GM23338 (cell line): Measurements from ENCODE around the gene TENT4A. TPM values are rescaled to one million over a fixed set of nuclear protein-coding genes. Genes with fewer than 3 reads are reported as not detected.

Source experiments
- ATAC-seq: fragments of 200-7000 bp; cut with Tn5 transposase; 3 replicates; pipeline ENCODE4 v1.9.1; 2020
- DNase-seq: peaks from one replicate; pipeline ENCODE4 v3.0.0-alpha.2; 2015; ENCODE audit warnings: low spot score
- H2AFZ ChIP-seq: fragments of 200-600 bp; sonication (generic); 2 replicates; pipeline ENCODE4 v1.8.0; 2016; ENCODE audit warnings: antibody characterized with exemption, mild to moderate bottlenecking, moderate library complexity
- H3F3A ChIP-seq: fragments of 200-600 bp; sonication (generic); replicated peaks from 2 replicates; pipeline ENCODE4 v1.8.0; 2017; ENCODE audit warnings: antibody characterized with exemption, mixed run types, low read depth
- H3K27ac ChIP-seq: fragments of 200-600 bp; sonication (generic); 2 replicates; pipeline ENCODE4 v1.6.1; 2016; ENCODE audit warnings: low read depth
- H3K27me3 ChIP-seq: fragments of 200-600 bp; sonication (generic); 2 replicates; pipeline ENCODE4 v1.8.0; 2016; ENCODE audit warnings: mild to moderate bottlenecking, mixed run types, moderate library complexity; ENCODE audit not compliant: insufficient read depth
- H3K36me3 ChIP-seq: fragments of 200-600 bp; sonication (generic); 2 replicates; pipeline ENCODE4 v1.8.0; 2016; ENCODE audit warnings: mild to moderate bottlenecking; ENCODE audit not compliant: insufficient read depth
- H3K4me1 ChIP-seq: fragments of 200-600 bp; sonication (generic); 2 replicates; pipeline ENCODE4 v1.8.0; 2016; ENCODE audit warnings: mild to moderate bottlenecking, moderate library complexity; ENCODE audit not compliant: insufficient read depth
- H3K4me2 ChIP-seq: fragments of 200-600 bp; sonication (generic); 2 replicates; pipeline ENCODE4 v1.7.1; 2017; ENCODE audit warnings: mixed run types
- H3K4me3 ChIP-seq: fragments of 200-600 bp; sonication (generic); 2 replicates; pipeline ENCODE4 v1.6.1; 2016; ENCODE audit warnings: mixed run types
- H3K79me2 ChIP-seq: fragments of 200-600 bp; sonication (generic); replicated peaks from 2 replicates; pipeline ENCODE4 v1.8.0; 2017; ENCODE audit warnings: mild to moderate bottlenecking; ENCODE audit not compliant: insufficient read depth
- H3K9me2 ChIP-seq: fragments of 200-600 bp; sonication (generic); 2 replicates; pipeline ENCODE4 v1.8.0; 2017; ENCODE audit not compliant: insufficient read depth
- H4K20me1 ChIP-seq: fragments of 200-600 bp; sonication (generic); replicated peaks from 2 replicates; pipeline ENCODE4 v1.8.0; 2017; ENCODE audit warnings: mild to moderate bottlenecking; ENCODE audit not compliant: insufficient read depth
- H3K27ac Mint-ChIP-seq: 2 replicates; pipeline ENCODE4 v1.8.0; 2020; ENCODE audit warnings: inconsistent platforms, mild to moderate bottlenecking, moderate library complexity, mixed read lengths
- H3K27me3 Mint-ChIP-seq: 3 replicates; pipeline ENCODE4 v1.8.0; 2022; ENCODE audit warnings: low read depth, mild to moderate bottlenecking, moderate library complexity, mixed read lengths, inconsistent platforms; ENCODE audit not compliant: insufficient read depth, poor library complexity
- H3K36me3 Mint-ChIP-seq: 3 replicates; pipeline ENCODE4 v1.8.0; 2021; ENCODE audit warnings: low read depth, mild to moderate bottlenecking, inconsistent platforms, moderate library complexity, mixed read lengths
- H3K4me1 Mint-ChIP-seq: 3 replicates; pipeline ENCODE4 v1.8.0; 2020; ENCODE audit warnings: mild to moderate bottlenecking, inconsistent platforms, mixed read lengths
- H3K4me3 Mint-ChIP-seq: 3 replicates; pipeline ENCODE4 v1.8.0; 2021; ENCODE audit warnings: moderate library complexity, mild to moderate bottlenecking, inconsistent platforms, mixed read lengths
- H3K9me3 Mint-ChIP-seq: 3 replicates; pipeline ENCODE4 v1.8.0; 2020; ENCODE audit warnings: moderate library complexity, mild to moderate bottlenecking, inconsistent platforms, mixed read lengths
- CREB1 ChIP-seq: fragments of 250-450 bp; sonication (Bioruptor Pico); IDR thresholded peaks from 2 replicates; pipeline ENCODE4 v1.5.0; 2020; ENCODE audit warnings: low read depth, mild to moderate bottlenecking, moderate library complexity
- EZH2 ChIP-seq: fragments of 200-600 bp; sonication (generic); IDR thresholded peaks from one replicate; pipeline ENCODE4 v1.8.0; 2017; ENCODE audit warnings: antibody characterized with exemption, mild to moderate bottlenecking, low read depth; ENCODE audit not compliant: unreplicated experiment
- EZH2phosphoT487 ChIP-seq: fragments of 200-600 bp; sonication (generic); IDR thresholded peaks from one replicate; pipeline ENCODE4 v1.8.1; 2018; ENCODE audit warnings: antibody characterized with exemption; ENCODE audit not compliant: unreplicated experiment
- JUNB ChIP-seq: IDR thresholded peaks from one replicate; pipeline ENCODE4 v1.6.1; 2016; ENCODE audit warnings: antibody characterized with exemption; ENCODE audit not compliant: unreplicated experiment
- NANOG ChIP-seq: IDR thresholded peaks from 2 replicates; pipeline ENCODE4 v1.6.1; 2016; ENCODE audit warnings: antibody characterized with exemption, borderline replicate concordance
- POLR2AphosphoS5 ChIP-seq: IDR thresholded peaks from 2 replicates; pipeline ENCODE4 v1.6.1; 2016; ENCODE audit warnings: antibody characterized with exemption, low read depth
- STAT1 ChIP-seq: IDR thresholded peaks from one replicate; pipeline ENCODE4 v1.6.1; 2016; ENCODE audit warnings: antibody characterized with exemption; ENCODE audit not compliant: unreplicated experiment
- ZNF114 ChIP-seq: fragments of 250-450 bp; sonication (Bioruptor Pico); IDR thresholded peaks from 2 replicates; pipeline ENCODE4 v1.5.0; 2020; ENCODE audit warnings: mild to moderate bottlenecking, moderate library complexity
- ZNF331 ChIP-seq: fragments of 250-450 bp; sonication (Bioruptor Pico); IDR thresholded peaks from 2 replicates; pipeline ENCODE4 v1.5.0; 2020; ENCODE audit warnings: low read depth, mild to moderate bottlenecking, moderate library complexity
- polyA plus RNA-seq: library from polyadenylated mRNA; unstranded; fragments of >200 nt; fragmentation: Nextera tagmentation; extraction: Ambion mirVana; gene quantifications from 2 replicates; pipeline ENCODE4 v1.2.1, GENCODE V29; 2016
- total RNA-seq: library from RNA; depleted of rRNA; stranded (reverse); fragments of >200 nt; shearing (Covaris generic); gene quantifications from 2 replicates; pipeline ENCODE4 v1.2.3, GENCODE V29; 2014
- TF ChIP-seq, protein P1 (sequence below), 2 experiments: fragments of 200-600 bp in 1 of 2; sonication (generic) in 1 of 2; conservative IDR thresholded peaks; 2 replicates each; pipeline versions ENCODE4 v1.5.1 to v1.6.1; 2016 to 2017; ENCODE audit warnings: antibody characterized with exemption in 2 of 2, low read depth in 2 of 2, mild to moderate bottlenecking in 2 of 2, moderate library complexity in 1 of 2
- TF ChIP-seq, protein P2 (sequence below): fragments of 250-450 bp; sonication (Bioruptor Pico); IDR thresholded peaks from 2 replicates; pipeline ENCODE4 v1.5.0; 2020; ENCODE audit warnings: mild to moderate bottlenecking, moderate library complexity
- TF ChIP-seq, protein P3 (sequence below): IDR thresholded peaks from one replicate; pipeline ENCODE4 v1.6.1; 2018; ENCODE audit warnings: antibody characterized with exemption; ENCODE audit not compliant: unreplicated experiment
- TF ChIP-seq, protein P4 (sequence below): IDR thresholded peaks from 2 replicates; pipeline ENCODE4 v1.6.1; 2016; ENCODE audit warnings: antibody characterized with exemption

Gene TENT4A
- total and polyA plus RNA-seq, 2 experiments from 2014 or later, result 5.3 to 24.0 TPM

DNA sequence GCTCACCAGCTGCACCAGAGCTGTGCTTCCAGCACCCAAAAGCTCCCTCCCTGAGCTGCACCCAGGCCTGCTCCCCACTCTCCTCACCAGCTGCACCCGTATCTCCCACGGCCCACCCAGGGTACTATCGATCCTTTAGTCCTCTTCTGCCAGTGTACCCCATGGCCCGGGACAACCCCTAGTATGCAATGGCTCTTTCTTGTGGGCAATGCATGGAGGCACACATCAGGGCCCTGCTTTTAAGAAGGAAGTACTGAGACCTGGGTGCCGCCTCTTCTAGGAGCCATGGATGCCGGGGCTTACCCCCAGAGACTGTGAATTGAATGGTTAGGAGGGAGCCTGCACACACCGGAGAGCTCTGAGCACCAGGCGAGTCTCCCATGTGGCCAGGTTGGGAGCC lies 49.5 kb downstream of the TENT4A start:
- ATAC-seq (no peak), DNase-seq (no peak)
- peaks cover 4% of the 10 kb centered on the region; the same call in 2 of the 3 replicates for H3K36me3 Mint-ChIP-seq
- H3K4me3 Mint-ChIP-seq, result no peak overlapping the region
- peaks cover 7% of the 10 kb centered on the region for H3K4me1 Mint-ChIP-seq
- no peaks in the 10 kb centered on the region for H3K9me3 Mint-ChIP-seq
- H2AFZ ChIP-seq, result no peak overlapping the region
- no peaks in the 10 kb centered on the region for H3K27me3 ChIP-seq
- peaks cover 4% of the 10 kb centered on the region; the same call in 1 of the 2 replicates for H4K20me1 ChIP-seq
- H3K4me1 ChIP-seq, result peaks cover 3% of the 10 kb centered on the region; the same call in 1 of the 2 replicates
- H3K27ac ChIP-seq, result no peak overlapping the region
- no peaks in the 10 kb centered on the region for H3F3A ChIP-seq
- H3K4me2 ChIP-seq, result no peak overlapping the region
- H3K27me3 Mint-ChIP-seq, result peaks cover 10% of the 10 kb centered on the region
- no peaks in the 10 kb centered on the region; the same call in 1 of the 2 replicates for H3K36me3 ChIP-seq
- H3K9me2 ChIP-seq, result no peaks in the 10 kb centered on the region
- no peak overlapping the region for H3K4me3 ChIP-seq
- H3K79me2 ChIP-seq, result no peaks in the 10 kb centered on the region
- no peak for TF ChIP-seq EZH2phosphoT487
- TF ChIP-seq, protein P1, sequence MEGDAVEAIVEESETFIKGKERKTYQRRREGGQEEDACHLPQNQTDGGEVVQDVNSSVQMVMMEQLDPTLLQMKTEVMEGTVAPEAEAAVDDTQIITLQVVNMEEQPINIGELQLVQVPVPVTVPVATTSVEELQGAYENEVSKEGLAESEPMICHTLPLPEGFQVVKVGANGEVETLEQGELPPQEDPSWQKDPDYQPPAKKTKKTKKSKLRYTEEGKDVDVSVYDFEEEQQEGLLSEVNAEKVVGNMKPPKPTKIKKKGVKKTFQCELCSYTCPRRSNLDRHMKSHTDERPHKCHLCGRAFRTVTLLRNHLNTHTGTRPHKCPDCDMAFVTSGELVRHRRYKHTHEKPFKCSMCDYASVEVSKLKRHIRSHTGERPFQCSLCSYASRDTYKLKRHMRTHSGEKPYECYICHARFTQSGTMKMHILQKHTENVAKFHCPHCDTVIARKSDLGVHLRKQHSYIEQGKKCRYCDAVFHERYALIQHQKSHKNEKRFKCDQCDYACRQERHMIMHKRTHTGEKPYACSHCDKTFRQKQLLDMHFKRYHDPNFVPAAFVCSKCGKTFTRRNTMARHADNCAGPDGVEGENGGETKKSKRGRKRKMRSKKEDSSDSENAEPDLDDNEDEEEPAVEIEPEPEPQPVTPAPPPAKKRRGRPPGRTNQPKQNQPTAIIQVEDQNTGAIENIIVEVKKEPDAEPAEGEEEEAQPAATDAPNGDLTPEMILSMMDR (conservative IDR thresholded peaks at IDR 0.05; ENCODE audit: low read depth in 2 of 2), result no peak
- no peak for TF ChIP-seq NANOG
- no peak for TF ChIP-seq EZH2
- TF ChIP-seq ZNF331 (CRISPR knock-in tag), result no peak
- no peak for TF ChIP-seq ZNF114 (CRISPR knock-in tag)
- TF ChIP-seq, protein P2, sequence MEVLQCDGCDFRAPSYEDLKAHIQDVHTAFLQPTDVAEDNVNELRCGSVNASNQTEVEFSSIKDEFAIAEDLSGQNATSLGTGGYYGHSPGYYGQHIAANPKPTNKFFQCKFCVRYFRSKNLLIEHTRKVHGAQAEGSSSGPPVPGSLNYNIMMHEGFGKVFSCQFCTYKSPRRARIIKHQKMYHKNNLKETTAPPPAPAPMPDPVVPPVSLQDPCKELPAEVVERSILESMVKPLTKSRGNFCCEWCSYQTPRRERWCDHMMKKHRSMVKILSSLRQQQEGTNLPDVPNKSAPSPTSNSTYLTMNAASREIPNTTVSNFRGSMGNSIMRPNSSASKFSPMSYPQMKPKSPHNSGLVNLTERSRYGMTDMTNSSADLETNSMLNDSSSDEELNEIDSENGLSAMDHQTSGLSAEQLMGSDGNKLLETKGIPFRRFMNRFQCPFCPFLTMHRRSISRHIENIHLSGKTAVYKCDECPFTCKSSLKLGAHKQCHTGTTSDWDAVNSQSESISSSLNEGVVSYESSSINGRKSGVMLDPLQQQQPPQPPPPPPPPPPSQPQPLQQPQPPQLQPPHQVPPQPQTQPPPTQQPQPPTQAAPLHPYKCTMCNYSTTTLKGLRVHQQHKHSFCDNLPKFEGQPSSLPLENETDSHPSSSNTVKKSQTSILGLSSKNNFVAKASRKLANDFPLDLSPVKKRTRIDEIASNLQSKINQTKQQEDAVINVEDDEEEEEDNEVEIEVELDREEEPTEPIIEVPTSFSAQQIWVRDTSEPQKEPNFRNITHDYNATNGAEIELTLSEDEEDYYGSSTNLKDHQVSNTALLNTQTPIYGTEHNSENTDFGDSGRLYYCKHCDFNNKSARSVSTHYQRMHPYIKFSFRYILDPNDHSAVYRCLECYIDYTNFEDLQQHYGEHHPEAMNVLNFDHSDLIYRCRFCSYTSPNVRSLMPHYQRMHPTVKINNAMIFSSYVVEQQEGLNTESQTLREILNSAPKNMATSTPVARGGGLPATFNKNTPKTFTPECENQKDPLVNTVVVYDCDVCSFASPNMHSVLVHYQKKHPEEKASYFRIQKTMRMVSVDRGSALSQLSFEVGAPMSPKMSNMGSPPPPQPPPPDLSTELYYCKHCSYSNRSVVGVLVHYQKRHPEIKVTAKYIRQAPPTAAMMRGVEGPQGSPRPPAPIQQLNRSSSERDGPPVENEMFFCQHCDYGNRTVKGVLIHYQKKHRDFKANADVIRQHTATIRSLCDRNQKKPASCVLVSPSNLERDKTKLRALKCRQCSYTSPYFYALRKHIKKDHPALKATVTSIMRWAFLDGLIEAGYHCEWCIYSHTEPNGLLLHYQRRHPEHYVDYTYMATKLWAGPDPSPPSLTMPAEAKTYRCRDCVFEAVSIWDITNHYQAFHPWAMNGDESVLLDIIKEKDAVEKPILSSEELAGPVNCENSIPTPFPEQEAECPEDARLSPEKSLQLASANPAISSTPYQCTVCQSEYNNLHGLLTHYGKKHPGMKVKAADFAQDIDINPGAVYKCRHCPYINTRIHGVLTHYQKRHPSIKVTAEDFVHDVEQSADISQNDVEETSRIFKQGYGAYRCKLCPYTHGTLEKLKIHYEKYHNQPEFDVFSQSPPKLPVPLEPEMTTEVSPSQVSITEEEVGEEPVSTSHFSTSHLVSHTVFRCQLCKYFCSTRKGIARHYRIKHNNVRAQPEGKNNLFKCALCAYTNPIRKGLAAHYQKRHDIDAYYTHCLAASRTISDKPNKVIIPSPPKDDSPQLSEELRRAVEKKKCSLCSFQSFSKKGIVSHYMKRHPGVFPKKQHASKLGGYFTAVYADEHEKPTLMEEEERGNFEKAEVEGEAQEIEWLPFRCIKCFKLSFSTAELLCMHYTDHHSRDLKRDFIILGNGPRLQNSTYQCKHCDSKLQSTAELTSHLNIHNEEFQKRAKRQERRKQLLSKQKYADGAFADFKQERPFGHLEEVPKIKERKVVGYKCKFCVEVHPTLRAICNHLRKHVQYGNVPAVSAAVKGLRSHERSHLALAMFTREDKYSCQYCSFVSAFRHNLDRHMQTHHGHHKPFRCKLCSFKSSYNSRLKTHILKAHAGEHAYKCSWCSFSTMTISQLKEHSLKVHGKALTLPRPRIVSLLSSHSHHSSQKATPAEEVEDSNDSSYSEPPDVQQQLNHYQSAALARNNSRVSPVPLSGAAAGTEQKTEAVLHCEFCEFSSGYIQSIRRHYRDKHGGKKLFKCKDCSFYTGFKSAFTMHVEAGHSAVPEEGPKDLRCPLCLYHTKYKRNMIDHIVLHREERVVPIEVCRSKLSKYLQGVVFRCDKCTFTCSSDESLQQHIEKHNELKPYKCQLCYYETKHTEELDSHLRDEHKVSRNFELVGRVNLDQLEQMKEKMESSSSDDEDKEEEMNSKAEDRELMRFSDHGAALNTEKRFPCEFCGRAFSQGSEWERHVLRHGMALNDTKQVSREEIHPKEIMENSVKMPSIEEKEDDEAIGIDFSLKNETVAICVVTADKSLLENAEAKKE (CRISPR knock-in tag), result no peak
- TF ChIP-seq, protein P3, sequence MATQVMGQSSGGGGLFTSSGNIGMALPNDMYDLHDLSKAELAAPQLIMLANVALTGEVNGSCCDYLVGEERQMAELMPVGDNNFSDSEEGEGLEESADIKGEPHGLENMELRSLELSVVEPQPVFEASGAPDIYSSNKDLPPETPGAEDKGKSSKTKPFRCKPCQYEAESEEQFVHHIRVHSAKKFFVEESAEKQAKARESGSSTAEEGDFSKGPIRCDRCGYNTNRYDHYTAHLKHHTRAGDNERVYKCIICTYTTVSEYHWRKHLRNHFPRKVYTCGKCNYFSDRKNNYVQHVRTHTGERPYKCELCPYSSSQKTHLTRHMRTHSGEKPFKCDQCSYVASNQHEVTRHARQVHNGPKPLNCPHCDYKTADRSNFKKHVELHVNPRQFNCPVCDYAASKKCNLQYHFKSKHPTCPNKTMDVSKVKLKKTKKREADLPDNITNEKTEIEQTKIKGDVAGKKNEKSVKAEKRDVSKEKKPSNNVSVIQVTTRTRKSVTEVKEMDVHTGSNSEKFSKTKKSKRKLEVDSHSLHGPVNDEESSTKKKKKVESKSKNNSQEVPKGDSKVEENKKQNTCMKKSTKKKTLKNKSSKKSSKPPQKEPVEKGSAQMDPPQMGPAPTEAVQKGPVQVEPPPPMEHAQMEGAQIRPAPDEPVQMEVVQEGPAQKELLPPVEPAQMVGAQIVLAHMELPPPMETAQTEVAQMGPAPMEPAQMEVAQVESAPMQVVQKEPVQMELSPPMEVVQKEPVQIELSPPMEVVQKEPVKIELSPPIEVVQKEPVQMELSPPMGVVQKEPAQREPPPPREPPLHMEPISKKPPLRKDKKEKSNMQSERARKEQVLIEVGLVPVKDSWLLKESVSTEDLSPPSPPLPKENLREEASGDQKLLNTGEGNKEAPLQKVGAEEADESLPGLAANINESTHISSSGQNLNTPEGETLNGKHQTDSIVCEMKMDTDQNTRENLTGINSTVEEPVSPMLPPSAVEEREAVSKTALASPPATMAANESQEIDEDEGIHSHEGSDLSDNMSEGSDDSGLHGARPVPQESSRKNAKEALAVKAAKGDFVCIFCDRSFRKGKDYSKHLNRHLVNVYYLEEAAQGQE, result no peak
- TF ChIP-seq, protein P4, sequence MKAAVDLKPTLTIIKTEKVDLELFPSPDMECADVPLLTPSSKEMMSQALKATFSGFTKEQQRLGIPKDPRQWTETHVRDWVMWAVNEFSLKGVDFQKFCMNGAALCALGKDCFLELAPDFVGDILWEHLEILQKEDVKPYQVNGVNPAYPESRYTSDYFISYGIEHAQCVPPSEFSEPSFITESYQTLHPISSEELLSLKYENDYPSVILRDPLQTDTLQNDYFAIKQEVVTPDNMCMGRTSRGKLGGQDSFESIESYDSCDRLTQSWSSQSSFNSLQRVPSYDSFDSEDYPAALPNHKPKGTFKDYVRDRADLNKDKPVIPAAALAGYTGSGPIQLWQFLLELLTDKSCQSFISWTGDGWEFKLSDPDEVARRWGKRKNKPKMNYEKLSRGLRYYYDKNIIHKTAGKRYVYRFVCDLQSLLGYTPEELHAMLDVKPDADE, result no peak
- TF ChIP-seq STAT1, result no peak
- no peak for TF ChIP-seq JUNB
- no peak for TF ChIP-seq CREB1 (CRISPR knock-in tag)
- TF ChIP-seq POLR2AphosphoS5, result no peak
- no peak overlapping the region for H3K27ac Mint-ChIP-seq
